GM19351 (cell line): ENCODE measurements around the gene UPK2.
"Not testable (repeated sequence)": the region's sequence is repeated elsewhere in the genome, so short reads cannot be mapped to it uniquely, and the experiment has no call there.

ENCODE experiments used
- ATAC-seq: cut with Tn5 transposase; IDR thresholded peaks from one replicate; pipeline ENCODE4 v1.9.1; 2021; ENCODE audit warnings: mild to moderate bottlenecking, moderate library complexity; ENCODE audit not compliant: unreplicated experiment

Gene UPK2

DNA sequence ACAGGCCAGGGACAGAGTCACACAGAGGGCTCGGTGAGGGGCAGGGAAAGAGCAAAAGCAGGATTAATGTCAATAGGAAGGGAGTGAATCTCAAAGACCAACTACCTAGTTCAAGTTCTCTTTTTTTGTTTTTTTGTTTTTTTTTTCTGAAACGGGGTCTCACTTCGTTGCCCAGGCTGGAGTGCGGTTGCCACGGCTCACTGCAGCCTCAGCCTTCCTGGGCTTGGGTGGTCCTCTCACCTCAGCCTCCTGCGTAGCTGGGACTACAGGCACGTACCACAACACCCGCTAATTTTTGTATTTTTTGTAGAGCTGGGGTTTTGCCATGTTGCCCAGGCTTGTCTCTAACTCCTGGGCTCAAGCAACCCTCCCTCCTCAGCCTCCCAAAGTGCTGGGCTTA, 20.7 kb upstream of the UPK2 start:
- no peak for ATAC-seq

DNA sequence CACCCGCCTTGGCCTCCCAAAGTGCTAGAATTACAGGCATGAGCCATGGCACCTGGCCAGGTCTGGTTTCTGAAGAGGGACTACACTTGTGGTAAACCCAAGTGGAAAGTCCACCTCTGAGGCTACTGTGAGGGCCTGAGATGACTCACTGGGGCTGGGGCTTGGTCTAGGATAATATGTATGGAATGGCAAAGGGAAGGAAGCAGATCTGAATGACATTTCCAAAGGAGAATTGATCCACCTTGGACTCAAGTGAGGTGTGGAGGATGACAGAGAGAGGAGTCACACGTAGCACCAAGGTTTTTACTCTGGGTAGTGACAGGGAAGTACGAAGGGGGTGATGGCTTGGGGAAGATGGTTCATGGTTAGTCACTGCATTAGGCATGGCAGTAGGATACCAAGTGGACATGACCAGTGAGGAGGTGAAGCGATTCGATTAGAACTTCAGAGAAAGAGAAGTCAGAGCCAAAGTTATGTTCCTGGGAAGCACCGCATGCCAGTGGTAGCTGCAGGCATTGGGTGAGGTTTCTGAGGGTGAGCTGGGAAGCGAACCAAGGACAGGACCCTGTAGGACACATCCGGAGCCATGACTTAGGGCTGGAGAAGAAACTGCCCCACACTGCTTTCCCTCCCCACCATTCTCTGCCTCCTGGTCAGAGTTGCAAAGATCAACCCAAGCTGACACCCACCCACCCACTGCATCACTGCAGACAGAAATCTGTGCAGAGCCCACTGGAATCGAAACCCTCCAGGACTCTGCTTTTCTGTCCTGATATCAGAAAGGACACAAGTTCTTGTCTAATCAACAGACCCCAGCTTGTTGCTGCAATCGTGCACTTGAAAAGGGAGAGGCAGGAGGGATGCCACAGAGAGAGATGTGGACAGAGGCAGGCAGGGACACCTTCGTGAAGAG, 17.4 kb upstream of the UPK2 start:
- ATAC-seq: no peak

DNA sequence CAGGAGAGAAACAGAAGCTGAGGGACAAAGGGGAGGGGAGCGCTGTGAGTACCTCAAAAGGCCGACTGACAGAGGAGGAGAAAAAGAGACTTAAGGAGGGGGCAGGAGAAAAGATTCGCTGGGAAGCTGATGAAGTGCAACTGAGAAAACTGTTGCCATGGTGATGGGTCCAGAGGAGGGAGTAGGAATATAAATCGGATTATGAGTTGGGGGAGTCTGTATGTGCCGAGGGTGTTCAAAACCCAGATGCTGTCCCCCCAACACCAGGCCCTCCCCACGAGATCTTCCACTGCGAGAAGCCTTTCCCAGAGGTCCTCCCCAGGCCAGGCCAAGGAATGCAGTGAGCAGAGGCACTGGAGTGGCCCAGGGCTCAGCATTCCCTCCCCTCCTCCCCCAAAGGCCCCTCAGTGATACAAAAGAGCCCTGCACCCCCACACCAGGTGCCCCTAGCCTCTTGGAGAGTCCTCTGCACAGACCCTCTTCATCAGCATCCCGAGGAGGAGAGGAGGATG, 16.6 kb upstream of the UPK2 start:
- ATAC-seq: no peak

DNA sequence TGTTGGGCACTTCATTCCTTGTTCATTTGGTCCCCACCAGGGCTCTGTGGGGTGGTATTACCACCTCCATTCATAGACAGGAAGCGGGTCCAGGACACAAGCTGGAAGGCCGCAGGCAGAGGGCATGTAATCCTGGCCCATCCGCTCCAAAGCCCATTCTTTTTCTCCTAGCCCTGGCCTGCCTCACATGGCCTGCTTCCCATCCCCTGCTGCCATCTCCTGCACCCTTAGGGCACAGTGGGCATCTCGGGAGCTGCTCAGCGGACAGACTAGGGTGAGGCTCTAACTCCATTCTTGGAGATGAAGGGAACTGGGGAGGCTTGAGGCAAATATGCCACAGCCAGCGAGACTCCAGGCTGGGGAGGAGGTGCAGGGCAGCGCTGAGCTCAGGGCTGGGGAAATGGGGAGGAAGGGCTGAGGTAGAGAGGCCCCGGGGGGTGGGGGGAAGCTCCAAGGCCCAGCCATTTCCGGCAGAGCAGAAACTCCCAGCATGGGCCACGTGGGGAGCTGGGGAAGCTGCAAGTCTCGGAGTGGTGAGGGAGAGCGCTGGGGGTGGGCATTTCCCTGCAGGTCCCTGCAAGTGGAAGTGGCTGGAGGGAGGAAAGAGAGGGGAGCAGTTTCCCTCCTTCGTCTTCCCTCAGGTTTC, 16.0 kb upstream of the UPK2 start:
- no peak for ATAC-seq

DNA sequence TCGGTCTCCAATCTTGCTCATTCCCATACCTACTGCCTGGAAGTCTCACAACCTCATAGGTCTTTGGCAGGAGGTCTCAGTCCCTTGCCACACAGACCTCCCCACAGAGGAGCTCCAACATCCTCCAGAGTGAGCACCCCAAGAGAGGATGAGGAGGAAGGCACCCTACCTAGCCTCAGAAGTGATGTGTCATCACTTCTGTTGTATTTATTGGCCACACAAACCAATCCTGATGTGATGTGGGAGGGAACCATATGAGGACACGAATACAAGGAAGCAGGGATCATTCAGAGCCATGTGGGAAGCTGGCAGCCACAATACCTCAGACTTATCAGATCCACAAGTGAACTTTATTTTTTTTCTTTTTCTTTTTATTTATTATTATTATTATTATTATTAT, 9.0 kb upstream of the UPK2 start:
- ATAC-seq: no peak

DNA sequence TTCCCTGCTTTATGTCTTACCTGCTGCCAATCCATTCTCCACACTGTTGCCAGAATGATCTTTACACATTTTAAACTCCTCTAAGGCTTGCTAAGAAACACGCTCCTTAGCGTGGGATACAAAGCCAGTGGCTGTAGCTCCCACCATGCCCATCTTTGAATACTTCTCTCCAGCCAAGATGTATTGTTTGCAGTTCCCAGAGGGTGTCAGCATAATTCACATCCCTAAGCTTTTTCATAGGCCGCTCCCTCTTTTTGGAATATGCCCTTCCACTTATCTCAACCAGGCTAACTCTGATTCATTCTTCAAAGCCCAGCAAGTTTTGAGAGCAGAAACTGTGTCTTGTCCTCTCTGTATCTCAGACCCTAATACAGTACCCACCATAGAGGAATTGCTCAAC, 8.1 kb upstream of the UPK2 start:
- no peak for ATAC-seq

DNA sequence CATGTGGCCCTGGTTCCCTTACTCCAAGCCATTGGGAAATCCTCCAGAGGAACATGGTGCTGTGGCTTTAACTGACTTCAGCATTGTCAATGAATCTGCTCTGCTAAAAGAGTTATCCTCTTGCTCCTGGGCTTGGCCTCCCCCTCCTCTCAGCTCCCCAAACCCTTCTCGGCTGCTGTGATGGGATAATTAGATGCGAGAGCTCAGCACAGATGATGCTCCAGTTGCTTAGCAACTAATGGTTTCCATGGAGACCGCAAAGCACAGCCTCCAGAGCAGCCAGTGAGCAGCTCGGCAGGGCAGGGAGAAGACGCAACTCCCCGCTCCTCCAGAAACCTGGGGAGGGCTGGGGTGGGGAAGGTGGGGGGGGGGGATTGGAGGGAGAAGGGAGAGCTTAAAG, 2.8 kb upstream of the UPK2 start:
- no peak for ATAC-seq

DNA sequence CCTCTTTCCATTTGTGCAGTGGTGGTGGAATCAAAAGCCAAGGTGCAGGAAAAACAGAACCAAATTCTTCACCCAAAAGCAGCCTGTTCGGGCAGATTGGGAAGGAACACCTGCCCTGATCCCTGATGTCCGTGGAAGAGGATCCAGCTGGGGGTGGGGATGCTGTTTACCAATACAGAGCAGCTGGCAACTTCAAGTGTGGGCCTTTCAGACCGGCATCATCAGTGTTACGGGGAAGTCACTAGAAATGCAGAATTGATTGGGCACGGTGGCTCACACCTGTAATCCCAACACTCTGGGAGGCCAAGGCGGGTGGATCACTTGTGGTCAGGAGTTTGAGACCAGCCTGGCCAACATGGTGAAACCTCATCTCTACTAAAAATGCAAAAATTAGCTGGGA, 2.1 kb upstream of the UPK2 start:
- ATAC-seq: not testable (repeated sequence)

DNA sequence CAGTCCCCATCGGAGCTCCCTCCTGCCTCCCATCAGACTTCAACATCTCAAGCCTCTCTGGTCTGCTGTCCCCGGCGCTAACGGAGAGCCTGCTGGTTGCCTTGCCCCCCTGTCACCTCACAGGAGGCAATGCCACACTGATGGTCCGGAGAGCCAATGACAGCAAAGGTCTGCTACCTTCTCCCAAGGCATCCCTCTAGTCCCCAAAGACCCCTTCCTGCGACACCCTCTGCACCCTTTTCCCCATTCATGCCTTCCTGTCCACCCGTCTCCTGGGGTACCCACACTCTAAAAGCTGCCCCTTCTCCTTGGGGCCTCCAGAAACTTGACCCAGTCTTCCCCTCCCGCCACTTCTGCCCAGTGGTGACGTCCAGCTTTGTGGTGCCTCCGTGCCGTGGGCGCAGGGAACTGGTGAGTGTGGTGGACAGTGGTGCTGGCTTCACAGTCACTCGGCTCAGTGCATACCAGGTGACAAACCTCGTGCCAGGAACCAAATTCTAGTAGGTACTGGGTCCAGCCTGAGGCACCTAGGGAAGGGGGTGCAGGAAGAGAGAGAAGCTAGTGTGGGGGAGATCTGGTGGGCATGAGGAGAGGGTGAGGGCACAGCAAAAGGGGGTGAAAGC, 860 bp downstream of the UPK2 start:
- no peak for ATAC-seq

DNA sequence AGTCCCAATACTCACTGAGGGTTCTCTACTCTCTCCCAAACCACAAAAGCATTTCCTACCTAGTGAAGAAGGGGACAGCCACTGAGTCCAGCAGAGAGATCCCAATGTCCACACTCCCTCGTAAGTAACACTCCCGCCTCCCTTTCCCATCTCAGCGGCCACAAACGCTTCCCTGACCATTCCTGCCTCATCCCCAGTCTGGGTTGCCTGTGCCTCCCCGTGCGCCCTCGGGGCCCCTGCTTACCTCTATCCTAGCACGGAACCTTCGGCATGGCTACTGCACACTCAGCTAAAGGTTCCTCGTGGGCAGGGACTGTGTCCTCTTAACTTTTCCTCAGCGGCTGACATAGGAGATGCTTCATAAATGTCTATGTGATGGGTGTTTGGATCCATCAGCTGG, 1.5 kb downstream of the UPK2 start:
- no peak for ATAC-seq

DNA sequence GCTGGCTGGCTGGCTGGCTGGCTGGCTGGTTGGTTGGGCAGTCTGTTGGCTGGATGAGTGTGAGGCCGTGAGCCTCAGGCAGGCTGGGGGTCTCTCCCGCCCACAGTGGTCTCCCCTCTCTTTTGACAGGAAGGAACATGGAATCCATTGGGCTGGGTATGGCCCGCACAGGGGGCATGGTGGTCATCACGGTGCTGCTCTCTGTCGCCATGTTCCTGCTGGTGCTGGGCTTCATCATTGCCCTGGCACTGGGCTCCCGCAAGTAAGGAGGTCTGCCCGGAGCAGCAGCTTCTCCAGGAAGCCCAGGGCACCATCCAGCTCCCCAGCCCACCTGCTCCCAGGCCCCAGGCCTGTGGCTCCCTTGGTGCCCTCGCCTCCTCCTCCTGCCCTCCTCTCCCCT, 1.9 kb downstream of the UPK2 start:
- no peak for ATAC-seq

DNA sequence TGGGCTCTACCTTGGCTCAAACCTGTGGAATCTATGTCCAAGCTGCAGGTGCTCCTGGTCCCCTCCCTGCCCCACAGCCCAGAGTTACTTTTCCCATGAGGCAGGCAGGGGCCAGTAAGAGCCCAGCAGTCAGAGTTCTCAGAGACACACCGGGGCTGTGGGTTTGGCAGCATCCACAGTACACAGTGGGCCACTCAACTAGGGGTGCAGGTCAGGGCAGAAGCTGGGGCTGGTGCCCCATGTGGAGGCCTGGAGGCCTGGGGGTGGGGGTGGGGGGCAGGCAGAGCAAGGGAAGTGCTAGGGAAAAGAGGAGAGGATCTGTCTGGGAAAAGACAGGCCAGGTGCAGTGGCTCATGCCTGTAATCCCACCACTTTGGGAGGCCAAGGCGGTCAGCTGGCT, 2.5 kb downstream of the UPK2 start:
- ATAC-seq: no peak

DNA sequence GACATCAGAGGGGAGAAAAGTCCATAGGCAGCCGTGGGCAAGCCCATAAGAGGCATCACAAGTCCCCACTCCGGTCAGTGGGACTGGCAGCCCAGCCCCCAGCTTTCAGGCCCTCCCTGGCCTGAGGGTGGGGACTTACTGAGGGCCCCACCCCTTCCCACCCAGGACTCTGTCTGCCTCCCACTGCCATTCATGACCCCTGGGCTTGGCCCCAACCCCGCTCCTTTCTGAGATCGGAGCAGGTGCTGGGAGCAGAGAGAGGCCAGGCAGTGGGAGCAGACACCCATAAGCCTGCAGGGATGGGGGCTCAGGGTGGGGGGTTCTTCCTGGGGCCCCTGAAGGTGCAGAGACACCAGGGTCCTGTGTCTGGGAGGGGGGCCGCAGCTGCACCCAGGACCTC, 5.1 kb downstream of the UPK2 start:
- ATAC-seq: no peak

DNA sequence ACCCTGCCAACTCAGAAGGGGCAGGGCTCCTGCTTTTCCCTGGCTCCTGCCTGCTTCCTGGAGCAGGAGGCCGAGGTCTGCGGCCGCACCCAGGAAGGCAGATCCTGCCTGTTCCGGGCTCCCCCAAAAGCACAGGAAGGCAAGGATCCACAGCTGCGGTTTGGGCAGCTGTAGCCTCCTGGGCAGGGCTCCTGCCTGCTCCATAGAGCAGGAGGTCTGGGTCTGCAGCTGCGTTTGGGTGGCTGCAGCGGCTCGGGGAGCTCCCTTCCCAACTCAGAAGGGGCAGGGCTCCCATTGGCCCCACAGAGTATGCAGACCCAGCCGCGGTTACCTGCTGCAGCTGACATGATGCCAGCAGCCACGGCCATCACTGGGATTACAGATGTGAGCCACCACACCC, 5.5 kb downstream of the UPK2 start:
- no peak for ATAC-seq

DNA sequence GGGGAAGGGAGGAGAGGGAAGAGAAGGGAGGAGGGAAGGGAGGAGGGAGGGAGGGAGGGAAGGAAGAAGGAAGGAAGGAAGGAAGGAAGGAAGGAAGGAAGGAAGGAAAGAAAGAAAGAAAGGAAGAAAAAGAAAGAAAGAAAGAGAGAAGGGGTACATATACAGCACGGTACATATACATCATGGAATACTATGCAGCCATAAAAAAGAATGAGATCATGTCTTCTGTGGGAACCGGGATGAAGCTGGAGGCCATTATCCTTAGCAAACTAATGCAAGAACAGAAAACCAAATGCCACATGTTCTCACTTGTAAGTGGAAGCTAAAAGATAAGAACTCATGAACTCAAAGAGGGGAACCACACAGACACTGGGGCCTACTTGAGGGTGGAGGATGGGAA, 13.4 kb downstream of the UPK2 start:
- ATAC-seq: not testable (repeated sequence)

DNA sequence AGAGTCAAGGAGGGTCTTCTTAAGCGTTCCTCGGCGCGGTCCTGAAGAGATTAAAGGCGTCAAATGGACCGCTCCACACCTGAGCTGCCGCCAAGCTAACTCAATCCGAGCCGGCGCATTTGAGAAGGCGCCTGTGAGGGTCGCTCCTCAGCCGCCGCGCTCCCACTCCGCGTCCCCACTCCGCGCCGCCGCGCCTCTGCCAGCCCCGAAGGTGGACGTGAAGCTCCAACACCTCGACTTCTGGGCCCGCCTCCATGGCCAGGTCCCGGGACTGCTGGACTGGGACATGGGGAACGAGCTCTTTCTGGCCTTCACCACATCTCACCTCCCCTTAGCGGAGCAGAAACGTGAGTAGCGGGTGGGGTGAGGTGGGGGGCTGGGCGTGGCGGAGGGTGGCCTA, 15.5 kb downstream of the UPK2 start, which contains the start of gene FOXR1:
Gene FOXR1 (plus strand): TSS at position 116 of the 400 bp plus-strand sequence. CDS start 171 bp downstream, at position 287.
- no peak for ATAC-seq

DNA sequence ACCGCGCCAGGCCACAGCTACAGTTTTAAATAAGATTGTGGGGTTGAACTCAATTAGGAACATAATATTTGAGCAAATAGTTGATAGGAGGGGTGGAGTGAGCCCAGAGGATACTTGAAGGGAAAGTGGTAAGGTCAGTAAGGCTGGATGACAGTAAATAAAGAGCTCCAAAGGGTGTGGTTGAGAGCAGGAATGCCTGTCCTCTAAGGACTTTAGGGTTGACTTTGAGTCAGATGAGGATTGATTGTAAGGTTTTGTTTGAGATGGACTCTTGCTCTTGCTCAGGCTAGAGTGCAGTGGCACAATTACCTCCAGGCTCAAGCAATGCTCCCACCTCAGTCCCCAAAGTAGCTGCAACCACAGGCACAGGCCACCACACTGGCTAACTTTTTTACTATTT, 17.9 kb downstream of the UPK2 start:
- ATAC-seq: no peak

DNA sequence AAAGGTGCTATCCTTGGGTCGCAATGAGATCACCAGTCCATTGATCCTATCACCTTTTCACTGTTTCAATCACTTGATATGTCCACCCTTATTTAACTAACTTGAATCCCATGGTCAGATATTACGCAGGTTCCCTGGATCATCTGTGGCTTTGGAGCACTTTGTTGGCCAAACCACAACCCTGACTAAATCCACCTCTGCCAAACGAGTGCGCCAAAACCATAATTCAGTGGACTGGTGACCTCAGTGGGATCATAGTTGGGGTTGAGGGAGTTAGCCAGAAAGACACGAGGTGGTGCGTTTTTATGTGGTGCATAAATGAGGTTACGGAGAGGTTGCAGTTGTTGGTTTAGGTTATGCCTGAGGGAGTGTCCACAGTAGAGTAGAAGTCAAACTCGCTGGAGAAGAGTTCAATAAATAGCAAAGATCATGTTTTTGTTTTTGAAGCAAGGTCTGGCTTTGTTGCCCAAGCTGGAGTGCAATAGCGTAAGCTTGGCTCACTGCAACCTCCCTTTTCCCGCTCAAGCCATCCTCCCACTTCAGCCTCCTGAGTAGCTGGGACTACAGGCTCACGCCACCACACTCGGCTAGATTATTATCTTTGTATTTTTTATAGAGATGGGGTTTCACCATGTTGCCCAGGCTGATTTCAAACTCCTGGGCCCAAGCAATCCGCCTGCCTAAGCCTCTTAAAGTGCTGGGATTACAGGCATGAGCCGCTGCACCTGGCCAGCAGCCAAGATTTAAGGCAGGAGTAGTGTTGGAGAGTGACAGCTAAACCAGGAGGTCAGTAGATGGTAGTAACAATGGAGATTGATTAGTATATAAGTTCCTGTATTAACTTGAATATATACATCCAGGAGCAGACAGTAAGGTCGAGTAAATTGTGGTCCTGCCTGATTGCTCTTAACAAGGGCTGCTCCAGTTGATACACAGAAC, 19.9 kb downstream of the UPK2 start:
- ATAC-seq: no peak

DNA sequence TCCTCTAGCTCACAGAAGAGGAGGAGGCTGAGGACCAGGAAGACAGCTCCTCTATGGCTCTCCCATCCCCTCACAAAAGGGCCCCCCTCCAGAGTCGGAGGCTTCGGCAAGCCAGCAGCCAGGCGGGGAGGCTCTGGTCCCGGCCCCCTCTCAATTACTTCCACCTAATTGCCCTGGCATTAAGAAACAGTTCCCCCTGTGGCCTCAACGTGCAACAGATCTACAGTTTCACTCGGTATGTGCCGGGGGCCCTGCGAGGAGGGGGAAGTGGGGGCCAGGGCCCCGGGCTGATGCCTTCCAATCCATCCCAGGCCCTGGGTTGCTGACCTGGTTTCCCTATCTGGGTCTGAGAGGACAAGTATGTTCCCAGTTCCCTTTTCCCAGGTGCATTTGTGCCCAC, 23.3 kb downstream of the UPK2 start:
- no peak for ATAC-seq

DNA sequence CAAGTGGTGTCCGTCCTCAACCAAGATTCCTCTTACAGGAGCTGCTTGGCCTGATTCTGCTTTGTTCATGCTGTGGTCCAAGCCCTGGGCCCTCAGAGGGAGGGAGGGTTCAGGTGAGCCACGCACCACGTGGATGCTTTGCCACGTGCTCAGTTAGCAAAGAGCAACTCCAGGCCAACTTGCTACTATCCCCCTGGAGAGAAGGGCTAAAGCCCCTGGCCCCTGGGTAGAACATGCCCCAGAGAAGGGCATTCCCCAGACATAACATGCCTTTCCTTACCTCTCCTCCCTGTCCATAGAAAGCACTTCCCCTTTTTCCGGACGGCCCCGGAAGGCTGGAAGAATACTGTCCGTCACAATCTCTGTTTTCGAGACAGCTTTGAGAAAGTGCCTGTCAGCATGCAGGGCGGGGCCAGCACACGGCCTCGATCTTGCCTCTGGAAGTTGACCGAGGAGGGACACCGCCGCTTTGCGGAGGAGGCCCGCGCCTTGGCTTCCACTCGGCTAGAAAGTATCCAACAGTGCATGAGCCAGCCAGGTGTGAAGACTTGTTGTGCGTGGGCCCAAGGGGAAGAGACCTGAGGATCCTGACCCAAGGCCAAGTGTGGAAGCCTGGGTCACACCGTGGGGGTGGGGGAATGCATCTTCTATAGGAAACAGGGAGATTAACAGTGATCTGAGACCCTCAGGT, 24.2 kb downstream of the UPK2 start:
- no peak for ATAC-seq
